AG04450 (cell line): ENCODE results near the gene NFATC2. TPM values are rescaled to one million over a fixed set of nuclear protein-coding genes. Genes with fewer than 3 reads are reported as not detected.

ENCODE experiments used
- CTCF ChIA-PET: fragments of 300-600, 350-600 bp; formaldehyde crosslinking; extraction: SDS; loops from one replicate; lab custom pipeline; 2022; ENCODE audit warnings: antibody characterized with exemption, inconsistent platforms; lab: Charles Lee
- POLR2A ChIA-PET: fragments of 350-600 bp; formaldehyde crosslinking; extraction: SDS; loops from one replicate; lab custom pipeline; 2021; ENCODE audit warnings: antibody characterized with exemption, inconsistent platforms; lab: Yijun Ruan, JAX
- DNase-seq: peaks from one replicate; pipeline ENCODE4 v3.0.0-alpha.2; 2011; ENCODE audit warnings: low read depth, low spot score
- H3K27ac ChIP-seq: one replicate; pipeline ENCODE4 v1.5.1; 2012; ENCODE audit warnings: low read depth, low read length, control low read depth
- H3K27me3 ChIP-seq: one replicate; pipeline ENCODE4 v1.6.0; 2012; ENCODE audit warnings: low read length; ENCODE audit not compliant: control insufficient read depth, insufficient read depth
- H3K4me3 ChIP-seq: 2 replicates; pipeline ENCODE4 v1.5.1; 2011; ENCODE audit warnings: mild to moderate bottlenecking, low read depth, low read length, control low read depth
- H3K9me3 ChIP-seq: 2 replicates; pipeline ENCODE4 v1.5.1; 2012; ENCODE audit warnings: low read length; ENCODE audit not compliant: control insufficient read depth, insufficient read depth
- polyA plus RNA-seq: library from polyadenylated mRNA; depleted of rRNA; stranded (reverse); fragments of >200 nt; gene quantifications from 2 replicates; pipeline ENCODE4 v1.2.3, GENCODE V29; 2011
- TF ChIP-seq, protein P1 (sequence below): IDR thresholded peaks from 2 replicates; pipeline ENCODE4 v1.5.1; 2011; ENCODE audit warnings: low read depth, low read length, control low read depth, inconsistent platforms

NFATC2 gene
- polyA plus RNA-seq, 1 experiment = 0.07 TPM

DNA sequence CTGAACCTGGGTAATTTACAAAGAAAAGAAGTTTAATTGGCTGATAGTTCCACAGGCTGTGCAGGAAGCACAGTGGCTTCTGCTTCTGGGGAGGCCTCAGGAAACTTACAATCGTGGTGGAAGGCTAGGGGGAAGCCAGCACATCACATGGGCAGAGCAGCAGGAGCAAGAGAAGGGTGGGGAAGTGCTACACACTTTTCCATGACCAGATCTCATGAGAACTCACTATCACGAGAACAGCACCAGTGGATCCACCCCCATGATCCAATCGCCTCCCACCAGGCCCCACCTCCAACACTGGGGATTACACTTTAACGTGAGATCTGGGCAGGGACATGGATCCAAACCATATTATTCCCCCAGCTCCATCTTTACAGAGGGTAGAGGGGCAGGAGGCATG, 166.4 kb downstream of the NFATC2 start:
- Histone ChIP-seq H3K27me3 (no peaks in the 10 kb centered on the region), H3K4me3 (no peak overlapping the region), H3K9me3 (no peaks in the 10 kb centered on the region), H3K27ac (no peak overlapping the region)
- ChIA-PET POLR2A (no interaction called here), CTCF (interaction anchor here (1.7 to 8.4 kb wide), 2 partner anchors 220 to 389 kb away, joined by 3 to 120 read pairs; no protein-coding TSS in a partner anchor)
- TF ChIP-seq, protein P1, sequence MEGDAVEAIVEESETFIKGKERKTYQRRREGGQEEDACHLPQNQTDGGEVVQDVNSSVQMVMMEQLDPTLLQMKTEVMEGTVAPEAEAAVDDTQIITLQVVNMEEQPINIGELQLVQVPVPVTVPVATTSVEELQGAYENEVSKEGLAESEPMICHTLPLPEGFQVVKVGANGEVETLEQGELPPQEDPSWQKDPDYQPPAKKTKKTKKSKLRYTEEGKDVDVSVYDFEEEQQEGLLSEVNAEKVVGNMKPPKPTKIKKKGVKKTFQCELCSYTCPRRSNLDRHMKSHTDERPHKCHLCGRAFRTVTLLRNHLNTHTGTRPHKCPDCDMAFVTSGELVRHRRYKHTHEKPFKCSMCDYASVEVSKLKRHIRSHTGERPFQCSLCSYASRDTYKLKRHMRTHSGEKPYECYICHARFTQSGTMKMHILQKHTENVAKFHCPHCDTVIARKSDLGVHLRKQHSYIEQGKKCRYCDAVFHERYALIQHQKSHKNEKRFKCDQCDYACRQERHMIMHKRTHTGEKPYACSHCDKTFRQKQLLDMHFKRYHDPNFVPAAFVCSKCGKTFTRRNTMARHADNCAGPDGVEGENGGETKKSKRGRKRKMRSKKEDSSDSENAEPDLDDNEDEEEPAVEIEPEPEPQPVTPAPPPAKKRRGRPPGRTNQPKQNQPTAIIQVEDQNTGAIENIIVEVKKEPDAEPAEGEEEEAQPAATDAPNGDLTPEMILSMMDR = no peak
- DNase-seq = no peak

DNA sequence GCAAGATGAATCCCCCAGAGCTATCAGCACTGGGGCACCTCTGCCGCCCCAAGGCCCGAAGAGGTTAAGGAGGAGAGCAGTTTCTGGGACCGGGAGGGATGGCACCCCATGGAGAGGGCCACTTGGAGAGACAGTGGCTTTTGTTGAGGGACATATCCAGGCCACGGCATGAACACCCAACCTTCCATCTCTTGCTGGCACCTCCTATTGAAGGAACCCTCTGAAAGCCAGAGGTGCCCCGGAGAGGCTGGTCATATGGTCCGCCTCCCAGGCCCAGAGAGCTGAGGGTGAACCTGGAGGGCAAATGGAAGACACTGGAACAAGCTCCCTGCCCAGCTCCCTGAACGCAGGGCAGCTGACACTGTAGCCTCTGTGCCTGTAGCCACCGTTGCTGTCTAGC, 167.0 kb downstream of the NFATC2 start:
- H3K27ac ChIP-seq = no peak overlapping the region
- DNase-seq = no peak
- H3K27me3 ChIP-seq = no peaks in the 10 kb centered on the region
- H3K4me3 ChIP-seq = no peak overlapping the region
- CTCF ChIA-PET = interaction anchor here (1.7 to 8.4 kb wide), 2 partner anchors 221 to 388 kb away, joined by 3 to 120 read pairs; no protein-coding TSS in a partner anchor
- H3K9me3 ChIP-seq = no peaks in the 10 kb centered on the region
- POLR2A ChIA-PET = no interaction called here
- TF ChIP-seq, protein P1 = no peak

DNA sequence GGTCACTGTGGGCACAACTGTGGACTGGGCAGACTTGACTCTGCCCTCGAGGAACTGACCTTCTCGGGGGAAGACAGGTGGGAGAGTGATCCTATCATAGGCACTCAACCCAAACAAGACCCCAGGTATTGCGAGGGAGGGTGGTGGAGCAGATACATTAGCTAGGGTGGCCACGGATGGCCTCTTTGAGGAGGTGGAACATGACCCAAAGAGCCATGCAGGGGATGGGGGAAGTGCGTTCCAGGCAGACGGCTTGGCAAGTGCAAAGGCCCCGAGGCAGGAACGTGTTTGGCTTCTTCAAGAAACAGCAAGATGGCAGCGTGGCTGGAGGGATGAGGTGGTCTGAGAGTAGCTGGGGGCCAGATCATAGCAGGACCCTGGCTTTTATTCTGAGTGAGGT, 167.6 kb downstream of the NFATC2 start:
- Histone ChIP-seq H3K9me3 (no peaks in the 10 kb centered on the region), H3K27me3 (no peaks in the 10 kb centered on the region), H3K4me3 (no peak overlapping the region), H3K27ac (no peak overlapping the region)
- DNase-seq = no peak
- ChIA-PET POLR2A (no interaction called here), CTCF (interaction anchor here (1.7 to 8.4 kb wide), 2 partner anchors 221 to 388 kb away, joined by 3 to 120 read pairs; no protein-coding TSS in a partner anchor)
- TF ChIP-seq, protein P1 = no peak

DNA sequence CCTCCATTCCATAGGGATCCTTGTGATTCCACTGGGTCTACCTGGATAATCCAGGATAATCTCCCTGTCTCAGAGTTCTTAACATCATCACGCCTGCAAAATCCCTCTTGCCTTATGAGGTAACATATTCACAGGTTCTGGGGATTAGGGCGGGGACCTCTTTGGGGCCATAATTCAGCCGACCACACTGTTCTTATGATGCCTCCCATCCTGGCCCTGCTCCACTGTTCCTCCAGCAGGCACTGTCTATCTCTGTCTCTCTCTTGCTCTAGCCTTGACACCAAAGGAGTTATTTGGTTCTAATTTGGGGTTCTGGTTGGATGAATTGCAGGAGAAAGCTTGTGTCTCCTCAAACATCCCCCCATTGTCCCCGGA, 168.1 kb downstream of the NFATC2 start:
- CTCF ChIA-PET = interaction anchor here (1.7 to 8.4 kb wide), 3 partner anchors 222 to 387 kb away, joined by 3 to 120 read pairs (median 10); no protein-coding TSS in a partner anchor
- POLR2A ChIA-PET = no interaction called here

More for the DNA sequence above, 168.1 kb downstream of the NFATC2 start:
- no peak overlapping the region for H3K4me3 ChIP-seq
- TF ChIP-seq, protein P1 = no peak
- no peaks in the 10 kb centered on the region for H3K27me3 ChIP-seq
- no peak overlapping the region for H3K27ac ChIP-seq
- no peaks in the 10 kb centered on the region for H3K9me3 ChIP-seq
- no peak for DNase-seq
